ENCODE measurements around the gene FAP. TPM values are rescaled to one million over a fixed set of nuclear protein-coding genes. Genes with fewer than 3 reads are reported as not detected.

FAP gene
- polyA plus RNA-seq, 4 donors, result 10.9 to 129 (median 19.6) TPM

DNA sequence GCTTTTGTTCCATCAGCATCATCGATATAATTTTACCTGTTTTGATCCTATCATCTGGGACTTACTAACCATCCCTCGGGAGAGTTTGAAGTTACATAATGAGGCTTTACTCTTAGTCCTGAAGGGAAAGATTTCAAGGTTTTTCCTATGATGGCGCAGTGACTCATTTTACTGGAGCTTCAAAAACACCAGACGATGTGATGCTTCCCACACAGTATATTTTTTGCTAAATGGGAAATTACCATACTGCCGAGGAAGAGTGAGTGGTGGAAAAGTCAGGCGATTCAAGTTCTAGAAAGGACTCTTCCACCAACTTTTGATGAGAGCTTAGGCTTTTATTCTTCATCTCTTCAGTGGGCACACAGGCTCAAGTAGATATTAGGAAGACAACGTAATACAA lies 46.6 kb downstream of the FAP start:
- no peak for DNase-seq (ENCODE audit: low read depth in 4 of 4, low spot score in 3 of 4)

DNA sequence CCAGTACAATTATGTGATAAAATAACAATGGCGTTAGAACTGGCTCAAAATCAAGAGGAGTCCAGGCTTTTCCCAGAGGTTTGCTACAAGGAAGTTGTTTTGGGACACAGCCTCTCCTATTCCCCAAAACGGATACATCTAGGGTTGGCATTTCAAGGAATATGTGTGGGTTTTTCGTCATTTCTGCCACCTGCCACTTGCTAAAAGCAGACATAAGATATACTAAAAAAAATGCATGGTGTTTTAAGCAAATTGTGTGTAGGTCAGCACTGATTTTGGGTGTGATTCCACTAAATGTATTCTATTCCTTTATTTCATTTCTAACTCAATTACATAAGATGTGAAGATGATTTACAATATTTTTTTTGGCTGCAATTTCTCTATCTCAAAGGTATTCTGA lies 54.8 kb downstream of the FAP start:
- no peak for DNase-seq (ENCODE audit: low read depth in 4 of 4, low spot score in 3 of 4)

DNA sequence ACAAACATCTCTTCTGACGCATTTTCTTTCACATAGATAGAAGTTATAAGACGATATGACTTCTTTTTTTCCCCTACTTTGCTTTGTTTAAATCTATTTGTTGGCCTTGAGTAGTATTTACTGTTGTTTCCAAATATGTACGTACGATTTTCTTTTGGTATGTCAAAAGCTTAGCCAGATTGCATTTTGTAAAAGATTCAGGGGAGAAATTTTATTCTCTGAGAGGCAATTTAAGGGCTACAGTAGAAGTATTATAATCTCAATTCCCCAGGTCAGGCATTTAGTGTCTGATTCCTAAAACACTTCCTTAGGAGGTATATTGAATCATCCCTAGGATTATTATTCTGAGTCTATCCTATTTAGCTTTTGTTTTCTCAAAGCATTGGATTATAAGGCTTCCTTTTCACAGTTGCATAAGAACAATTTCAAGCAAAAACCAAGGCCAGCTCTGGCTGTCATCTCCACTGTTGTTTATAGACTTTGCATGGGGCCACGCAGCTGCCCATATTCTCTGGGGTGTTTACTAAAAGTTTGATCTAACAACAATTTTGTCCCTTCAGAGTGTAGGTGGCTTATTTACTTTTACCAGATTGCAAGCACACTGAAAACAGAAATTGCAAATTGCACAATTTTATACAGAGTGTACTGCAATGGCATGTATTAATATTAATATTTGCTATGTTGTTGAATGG lies 57.6 kb downstream of the FAP start:
- DNase-seq (ENCODE audit: low read depth in 4 of 4, low spot score in 3 of 4), result no peak

DNA sequence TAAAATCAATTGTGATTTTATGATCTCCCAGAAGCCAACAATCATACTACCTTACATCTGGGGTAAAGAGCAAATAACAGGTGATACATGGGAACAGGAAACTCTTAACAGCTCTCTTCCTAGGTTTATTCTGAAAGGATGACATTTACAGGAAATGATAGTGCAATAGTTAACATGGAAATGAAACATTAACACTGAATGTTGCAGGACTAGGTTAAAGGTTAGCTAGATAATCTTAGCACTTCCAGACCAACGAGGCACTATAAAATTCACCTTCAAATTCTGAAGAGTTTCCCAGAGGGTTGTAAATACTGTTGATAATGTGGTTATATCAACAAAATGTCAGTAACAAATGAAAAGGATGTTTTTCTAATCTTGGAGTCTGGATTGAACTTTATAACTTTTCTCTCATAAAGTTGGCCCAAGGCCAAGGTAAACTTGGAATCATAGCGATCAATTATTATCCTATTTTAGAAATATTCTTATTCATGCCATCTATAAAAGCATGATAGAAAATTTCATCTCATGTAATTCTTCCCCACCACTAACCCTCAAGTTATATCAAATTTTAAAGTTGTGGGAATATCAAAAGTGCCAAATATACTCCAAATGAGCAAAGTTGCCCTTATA lies 58.3 kb downstream of the FAP start:
- DNase-seq (ENCODE audit: low read depth in 4 of 4, low spot score in 3 of 4), result no peak

DNA sequence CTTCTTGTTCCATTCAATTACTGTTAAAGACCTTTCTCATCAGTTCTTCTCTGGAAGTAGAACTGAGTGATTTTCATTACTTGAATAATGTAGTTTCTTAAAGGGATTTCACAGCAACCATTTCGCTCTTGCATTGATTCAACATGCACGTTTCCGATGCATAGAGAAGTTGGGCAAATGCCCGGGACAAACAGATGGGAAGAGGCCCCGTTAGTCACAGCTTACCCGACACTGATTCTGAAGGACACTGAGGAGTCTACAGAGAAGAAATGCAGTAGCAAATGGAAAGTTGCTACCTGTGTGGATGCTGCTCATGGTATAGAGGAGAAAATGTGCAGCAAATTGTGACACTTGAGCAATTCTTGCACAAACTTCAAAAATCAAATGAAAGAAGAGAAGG lies 58.9 kb downstream of the FAP start:
- DNase-seq (ENCODE audit: low read depth in 4 of 4, low spot score in 3 of 4), result no peak

DNA sequence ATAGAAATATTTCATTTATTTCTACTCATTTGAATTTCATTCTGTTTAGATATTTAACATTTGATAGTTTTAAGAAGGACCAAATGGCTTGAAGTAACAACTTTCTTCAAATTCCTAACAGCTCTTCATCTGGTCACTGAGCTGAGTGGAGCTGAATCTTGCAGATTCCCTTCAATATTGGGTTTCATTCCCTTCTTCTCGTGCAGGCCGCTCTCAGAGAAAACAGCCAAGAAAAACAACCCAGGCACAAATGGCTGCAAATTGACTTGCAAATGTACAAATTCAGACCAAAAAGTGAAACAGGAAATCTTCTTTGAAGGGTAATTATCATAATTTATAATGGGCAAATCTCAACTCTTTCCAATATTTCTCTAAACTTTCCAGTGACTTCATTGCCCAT lies 60.9 kb downstream of the FAP start:
- DNase-seq (ENCODE audit: low read depth in 4 of 4, low spot score in 3 of 4), result no peak

DNA sequence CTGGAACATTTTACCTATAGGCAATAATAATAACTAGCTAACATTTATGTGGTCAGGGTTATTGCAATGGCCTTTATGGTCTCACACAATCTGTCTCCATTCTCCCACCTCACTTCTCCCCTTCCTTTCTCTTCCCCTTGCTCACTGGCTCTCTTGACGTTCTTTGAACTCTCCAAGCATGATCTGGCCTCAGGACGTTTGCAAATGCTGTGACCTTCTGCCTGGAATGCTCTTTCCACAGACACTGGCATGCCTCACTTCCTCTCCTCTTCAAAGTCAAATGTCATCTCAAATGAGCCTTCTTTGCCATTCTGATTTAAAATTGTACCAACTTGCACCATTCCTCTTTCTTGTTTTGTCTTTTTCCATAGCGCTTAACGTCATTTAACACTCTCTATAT lies 65.9 kb downstream of the FAP start:
- DNase-seq (ENCODE audit: low read depth in 4 of 4, low spot score in 3 of 4), result no peak

DNA sequence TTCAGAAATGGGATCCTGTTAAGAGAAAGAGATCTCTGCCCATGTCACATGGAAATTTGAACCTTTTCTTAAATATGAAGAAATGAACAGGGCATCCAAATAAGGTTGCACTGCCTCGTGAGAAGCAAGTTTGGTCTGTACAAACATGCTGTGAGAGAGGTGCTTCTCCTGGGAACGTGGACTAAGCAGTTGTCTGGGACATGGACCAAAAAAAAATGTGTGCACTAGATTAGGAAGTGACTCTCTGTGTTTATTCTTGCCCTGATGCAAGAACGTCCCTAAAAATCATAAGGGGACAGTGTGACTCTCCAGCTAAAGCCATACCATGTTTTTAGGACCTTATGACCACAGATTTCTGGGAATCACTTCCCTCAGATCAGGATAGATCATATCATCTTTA lies 67.5 kb downstream of the FAP start:
- DNase-seq (ENCODE audit: low read depth in 4 of 4, low spot score in 3 of 4), result no peak

DNA sequence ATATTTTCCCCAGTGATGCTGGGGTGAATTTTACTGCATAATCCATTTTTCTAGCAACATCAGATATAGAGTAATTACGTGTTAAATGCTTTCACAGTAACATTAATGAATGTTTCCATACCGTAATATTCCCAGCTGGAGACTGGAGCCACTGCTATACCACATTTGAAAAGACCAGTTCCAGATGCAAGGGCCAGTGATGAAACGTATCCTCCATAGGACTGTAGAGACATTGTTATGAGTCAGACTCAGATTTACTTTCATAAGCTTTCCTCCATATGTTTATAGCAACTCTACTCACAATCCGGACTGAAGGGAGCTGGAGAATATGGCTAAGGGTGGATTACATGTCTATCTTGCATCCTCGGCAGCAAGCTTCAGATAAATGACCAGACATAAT lies 68.5 kb downstream of the FAP start:
- DNase-seq (ENCODE audit: low read depth in 4 of 4, low spot score in 3 of 4), result no peak

DNA sequence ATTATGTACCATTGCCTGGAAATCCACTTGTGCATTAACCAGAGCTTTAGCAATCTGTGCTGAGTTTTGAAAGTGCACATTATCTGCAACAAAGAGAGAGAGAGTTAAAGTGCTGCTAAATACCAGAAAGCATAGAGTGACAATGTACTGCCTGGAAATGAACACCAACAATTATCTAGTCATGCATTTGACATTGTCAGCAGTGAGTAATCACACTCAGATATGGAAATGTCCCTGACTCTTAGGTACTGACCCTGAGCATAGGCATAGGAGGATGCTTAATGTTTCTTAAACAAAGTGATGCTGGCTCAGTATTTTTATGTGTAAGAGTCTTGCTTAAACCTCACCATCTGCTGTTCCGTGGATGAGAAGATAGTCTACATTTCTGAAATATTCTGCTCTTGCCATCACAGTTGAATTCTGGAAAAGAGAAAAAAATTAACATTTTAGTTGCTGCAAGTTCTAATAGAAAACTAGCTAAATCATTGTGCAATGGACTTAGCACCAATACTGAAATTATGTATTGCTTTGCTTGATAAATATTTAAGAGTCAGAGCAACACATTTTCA lies 70.4 kb downstream of the FAP start:
- no peak for DNase-seq (ENCODE audit: low read depth in 4 of 4, low spot score in 3 of 4)

DNA sequence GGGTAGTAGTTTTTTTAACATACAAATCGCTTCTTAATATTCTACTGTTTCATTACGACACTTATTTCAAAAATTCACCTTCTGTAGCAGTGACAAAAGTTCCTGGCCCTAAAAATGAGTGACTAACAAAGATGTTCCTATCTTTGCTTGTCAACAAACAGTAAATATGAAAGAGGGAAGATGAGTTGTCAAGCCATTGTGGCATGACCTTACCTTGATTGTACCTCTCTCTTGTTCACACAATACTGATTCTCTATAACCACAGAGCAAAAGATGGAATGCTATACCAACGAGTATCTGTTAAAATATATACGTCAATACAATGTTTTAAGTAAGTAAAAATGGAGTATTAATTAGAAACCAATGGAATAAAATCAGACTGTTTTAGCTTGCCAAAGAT lies 76.5 kb downstream of the FAP start:
- DNase-seq (ENCODE audit: low read depth in 4 of 4, low spot score in 3 of 4), result no peak

DNA sequence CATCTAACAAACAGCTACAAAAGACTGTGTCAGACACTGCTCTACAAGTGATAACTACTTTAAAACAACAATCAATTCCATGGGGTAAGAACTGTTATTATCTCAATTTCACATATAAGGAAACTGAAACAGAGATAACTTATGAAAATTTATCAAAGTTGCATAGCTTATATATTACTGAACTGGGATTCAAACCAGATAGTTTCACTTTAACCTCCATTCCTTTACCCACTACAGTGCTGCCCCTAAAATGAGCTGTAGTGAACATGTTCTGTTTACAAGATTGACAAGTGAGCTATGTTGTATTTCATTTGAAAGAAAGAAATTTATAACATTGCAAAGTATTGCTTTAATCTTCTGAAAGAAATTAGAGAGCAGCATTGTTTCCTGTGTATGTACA lies 77.1 kb downstream of the FAP start:
- no peak for DNase-seq (ENCODE audit: low read depth in 4 of 4, low spot score in 3 of 4)

DNA sequence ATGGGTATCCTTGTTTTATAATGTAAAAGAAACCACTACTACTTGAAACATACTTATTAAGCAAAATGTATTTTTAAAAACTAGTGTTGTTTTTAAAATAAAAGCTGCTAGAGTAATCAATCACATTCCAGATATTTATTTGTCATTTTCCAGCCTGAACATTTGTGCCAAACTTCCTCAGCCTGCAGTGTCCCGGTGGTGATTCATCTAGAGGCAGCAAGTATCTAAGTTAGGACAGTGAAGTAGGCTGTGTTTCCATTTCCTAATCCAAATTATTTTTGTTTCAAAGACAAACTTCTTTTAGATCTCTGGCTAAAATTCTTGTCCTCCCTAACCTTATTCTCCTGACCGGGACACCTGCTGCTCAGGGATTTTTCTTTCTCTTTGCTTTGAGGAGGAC lies 78.4 kb downstream of the FAP start:
- no peak for DNase-seq (ENCODE audit: low read depth in 4 of 4, low spot score in 3 of 4)

DNA sequence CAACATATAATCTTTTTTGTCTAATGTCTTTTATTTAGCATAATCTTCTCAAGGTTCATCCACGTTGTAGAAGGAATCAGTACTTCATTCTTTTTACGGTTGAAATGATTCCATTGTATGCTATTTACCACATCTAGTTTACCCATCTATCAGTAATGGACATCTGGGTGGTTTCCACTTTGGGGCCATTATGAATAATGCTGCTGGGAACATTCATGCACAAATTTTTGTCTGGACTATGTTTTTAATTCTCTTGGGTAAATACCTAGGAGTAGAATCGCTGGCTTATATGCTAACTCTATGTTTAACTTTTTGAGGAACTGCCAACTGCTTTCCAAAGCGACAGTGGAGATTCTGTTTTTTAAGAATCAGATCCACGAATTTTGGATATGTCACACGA lies 83.8 kb downstream of the FAP start:
- no peak for DNase-seq (ENCODE audit: low read depth in 4 of 4, low spot score in 3 of 4)

DNA sequence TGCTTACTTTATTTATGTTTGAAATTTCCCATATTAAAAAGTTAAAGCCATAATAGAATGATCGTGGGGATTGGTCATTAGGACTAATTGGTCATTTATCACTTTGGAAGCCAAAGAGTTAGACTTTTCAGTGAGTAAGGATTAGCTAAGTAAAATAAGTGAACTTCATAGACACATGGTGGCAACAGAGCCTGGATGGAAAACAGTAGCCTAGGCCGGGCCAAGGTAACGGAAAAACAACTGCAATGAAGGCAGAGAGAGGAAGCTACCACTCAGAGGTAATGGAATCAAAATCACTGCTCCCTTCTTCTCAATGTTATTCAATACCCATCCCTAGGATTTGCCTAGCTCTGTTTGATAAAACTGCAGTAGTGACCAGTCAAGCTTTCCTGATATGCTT lies 87.1 kb downstream of the FAP start:
- DNase-seq (ENCODE audit: low read depth in 4 of 4, low spot score in 3 of 4), result no peak

DNA sequence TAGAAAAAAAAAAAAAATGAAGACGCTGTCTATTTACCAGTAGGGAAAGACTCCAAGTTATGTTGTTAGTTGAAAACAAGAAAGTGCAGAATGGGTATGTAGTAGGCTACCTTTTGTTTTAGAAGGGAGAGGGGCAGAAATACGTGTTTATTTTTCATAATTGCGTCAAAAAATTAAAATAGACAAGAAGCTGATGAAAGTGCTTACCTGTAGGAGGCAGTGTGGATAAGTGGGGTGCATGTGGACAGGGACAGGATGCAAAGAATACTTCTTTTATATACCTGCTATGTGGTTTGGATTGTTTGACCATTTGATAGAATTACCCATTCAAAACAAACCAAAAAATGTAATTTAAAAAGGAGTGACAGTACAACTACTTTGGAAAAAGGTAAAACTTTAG lies 88.2 kb downstream of the FAP start:
- no peak for DNase-seq (ENCODE audit: low read depth in 4 of 4, low spot score in 3 of 4)

DNA sequence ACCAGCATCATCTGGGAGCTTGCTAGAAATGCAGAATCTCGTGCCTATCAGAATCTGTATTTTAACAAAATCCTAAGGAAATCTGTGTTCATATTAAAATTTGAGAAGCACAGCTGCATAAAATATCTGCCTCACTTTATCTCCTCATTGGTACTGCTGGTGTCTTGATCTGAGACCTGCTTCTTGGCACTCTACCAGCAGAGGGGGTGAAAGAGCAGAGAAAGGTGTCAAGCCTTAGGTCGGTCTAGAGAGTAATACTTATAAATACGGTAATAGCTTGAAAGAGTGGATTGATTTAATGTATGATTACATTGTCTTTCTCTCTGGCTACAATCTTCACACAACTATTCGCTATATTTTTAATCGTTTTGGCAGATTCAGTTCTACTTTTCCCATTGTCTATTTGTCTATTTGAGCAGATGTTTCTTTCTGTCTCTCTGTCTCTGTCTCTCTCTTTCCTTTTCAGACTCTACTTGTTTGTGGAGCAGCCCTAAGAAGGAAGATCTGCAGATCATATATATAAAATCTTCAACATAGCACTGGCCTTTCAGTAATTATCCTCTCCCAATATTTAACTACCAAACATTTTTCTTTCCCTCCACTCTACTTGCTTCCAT lies 89.5 kb downstream of the FAP start:
- peak; percentile 20 to 31 (median 24) for DNase-seq (ENCODE audit: low read depth in 4 of 4, low spot score in 3 of 4)

DNA sequence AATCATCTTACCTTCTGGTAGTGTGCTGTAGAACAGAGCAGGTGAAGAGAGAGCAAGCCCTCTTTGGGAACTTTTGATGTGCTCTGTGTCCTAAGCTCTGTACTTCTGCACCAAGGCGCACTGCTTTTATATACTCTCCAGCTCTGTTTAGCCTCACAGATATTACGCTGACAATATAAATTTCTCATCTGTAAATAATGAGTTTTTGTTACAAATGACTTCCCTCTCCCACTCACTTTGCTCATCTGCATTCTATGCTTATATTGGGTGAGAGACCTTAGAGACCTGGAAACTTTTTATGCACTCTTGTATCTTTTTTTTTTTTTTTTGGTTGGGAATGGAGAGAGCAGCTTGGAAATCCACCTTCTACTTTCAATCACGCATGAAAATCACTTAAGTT lies 91.1 kb downstream of the FAP start, which contains the start of gene GCG:
Gene GCG (minus strand): TSS at position 101 of the 400 bp plus-strand sequence. CDS start 3,069 bp downstream, outside the sequence.
- DNase-seq (ENCODE audit: low read depth in 4 of 4, low spot score in 3 of 4), result no peak

DNA sequence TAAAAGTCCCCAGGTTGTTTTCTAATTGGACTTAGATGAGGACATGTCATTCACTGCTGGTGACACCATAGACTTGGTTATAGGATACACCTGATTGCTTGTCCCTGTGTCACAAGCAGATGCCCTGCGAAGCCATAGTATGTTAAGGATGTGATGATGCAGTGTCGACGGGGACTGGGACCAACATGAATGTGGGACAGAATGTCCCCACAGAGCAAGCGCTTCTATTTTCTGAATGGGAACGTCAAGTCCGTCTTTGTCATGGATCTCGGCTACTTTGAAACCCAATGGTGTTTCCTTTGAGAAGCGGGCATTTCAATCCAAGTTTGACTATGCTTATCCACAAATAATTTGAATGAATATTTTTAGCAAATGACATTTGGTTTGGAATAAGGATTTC lies 93.3 kb downstream of the FAP start:
- no peak for DNase-seq (ENCODE audit: low read depth in 4 of 4, low spot score in 3 of 4)

DNA sequence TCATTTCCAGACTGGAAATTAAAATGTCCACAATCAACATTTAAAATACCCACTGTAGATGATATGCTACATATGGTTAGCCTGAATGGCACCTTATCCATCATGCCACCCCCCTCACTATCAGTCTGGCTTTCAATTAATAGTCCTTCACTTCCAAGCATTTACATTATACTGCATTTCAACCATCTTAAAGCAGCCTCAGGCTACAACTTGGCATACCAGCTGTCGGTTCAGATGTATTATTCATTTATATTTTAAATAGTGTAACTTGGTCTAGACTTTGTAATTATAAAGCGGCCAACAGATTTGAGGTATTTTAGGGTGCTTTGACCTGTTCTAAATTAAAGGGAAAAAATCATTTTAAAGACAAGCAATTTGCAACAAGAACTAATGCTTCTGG lies 93.8 kb downstream of the FAP start:
- DNase-seq (ENCODE audit: low read depth in 4 of 4, low spot score in 3 of 4), result no peak

DNA sequence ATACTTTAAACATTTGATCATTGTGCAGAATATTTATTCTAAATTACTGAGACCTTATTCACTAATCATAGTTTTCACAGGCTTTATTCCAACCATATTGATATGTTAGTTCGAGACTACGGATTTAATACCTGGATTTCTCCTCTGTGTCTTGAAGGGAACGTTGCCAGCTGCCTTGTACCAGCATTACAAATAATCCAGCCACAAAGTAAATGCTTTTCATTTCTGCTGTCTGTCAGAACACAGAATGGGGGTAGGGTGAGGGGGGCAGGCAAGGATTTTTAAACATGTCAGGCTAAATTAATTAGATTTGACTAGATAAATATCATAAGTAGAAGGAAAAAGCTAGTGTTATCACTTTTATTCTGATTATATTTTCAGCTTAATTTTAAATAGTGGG lies 94.3 kb downstream of the FAP start:
- no peak for DNase-seq (ENCODE audit: low read depth in 4 of 4, low spot score in 3 of 4)

DNA sequence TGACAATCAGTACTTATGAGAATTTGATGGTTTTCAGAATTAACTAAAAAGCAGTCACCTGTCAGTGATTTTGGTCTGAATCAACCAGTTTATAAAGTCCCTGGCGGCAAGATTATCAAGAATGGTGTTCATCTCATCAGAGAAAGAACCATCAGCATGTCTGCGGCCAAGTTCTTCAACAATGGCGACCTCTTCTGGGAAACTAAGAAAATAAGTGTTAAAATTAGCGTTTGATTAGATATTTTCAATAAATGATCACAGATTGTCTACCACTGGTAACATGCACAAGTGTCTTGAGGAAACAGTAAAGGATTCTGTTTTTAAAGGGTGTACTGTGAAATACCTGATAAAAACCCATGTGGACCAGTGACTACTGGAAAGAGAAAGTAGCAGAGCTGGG lies 99.3 kb downstream of the FAP start:
- DNase-seq (ENCODE audit: low read depth in 4 of 4, low spot score in 3 of 4), result no peak
